22Rv1 (cell line): ENCODE measurements around the gene GBE1.

Experiments used
- H3K27ac ChIP-seq: fragments of 450-650 bp; 2 replicates; pipeline ENCODE4 v1.5.1; 2017
- CTCF ChIP-seq: fragments of 450-650 bp; IDR thresholded peaks from 2 replicates; pipeline ENCODE4 v1.5.1; 2017; ENCODE audit warnings: mild to moderate bottlenecking
- ZFX ChIP-seq: fragments of 450-650 bp; IDR thresholded peaks from 2 replicates; pipeline ENCODE4 v1.6.1; 2017; ENCODE audit warnings: antibody characterized with exemption, borderline replicate concordance

GBE1 gene

GRCh38 chr3:81477740-81478139, 283.7 kb downstream of the GBE1 start:
- H3K27ac ChIP-seq, result no peak overlapping the region
- TF ChIP-seq ZFX (no peak), CTCF (no peak)

GRCh38 chr3:81476692-81477091, 284.8 kb downstream of the GBE1 start:
- TF ChIP-seq ZFX (no peak), CTCF (no peak)
- H3K27ac ChIP-seq, result no peak overlapping the region

GRCh38 chr3:81472600-81473362, 288.7 kb downstream of the GBE1 start:
- TF ChIP-seq CTCF, result no peak

GRCh38 chr3:81470524-81471278, 290.7 kb downstream of the GBE1 start:
- TF ChIP-seq ZFX (no peak), CTCF (no peak)
- H3K27ac ChIP-seq, result no peak overlapping the region

More at GRCh38 chr3:81472600-81473362, 288.7 kb downstream of the GBE1 start:
- H3K27ac ChIP-seq, result no peak overlapping the region

GRCh38 chr3:81468391-81468790, 293.1 kb downstream of the GBE1 start:
- TF ChIP-seq CTCF (no peak), ZFX (no peak)
- H3K27ac ChIP-seq, result no peak overlapping the region

GRCh38 chr3:81466201-81466560, 295.3 kb downstream of the GBE1 start:
- no peak overlapping the region for H3K27ac ChIP-seq
- TF ChIP-seq ZFX (no peak), CTCF (no peak)

- no peak overlapping the region for H3K27ac ChIP-seq
- TF ChIP-seq CTCF (no peak), ZFX (no peak)
Measured at GRCh38 chr3:81465510-81466200, 295.8 kb downstream of the GBE1 start.
